KMS-11 (cell line): ENCODE measurements around the gene CSE1L.
"Not testable (repeated sequence)": the region's sequence is repeated elsewhere in the genome, so short reads cannot be mapped to it uniquely, and the experiment has no call there.

Source experiments
- H2AFZ ChIP-seq: fragments of 200-600 bp; sonication (generic); 2 replicates; pipeline ENCODE4 v1.6.1; 2016; ENCODE audit warnings: antibody characterized with exemption, mixed run types, low read depth
- H3K27ac ChIP-seq: fragments of 200-600 bp; sonication (generic); 2 replicates; pipeline ENCODE4 v1.6.1; 2016; ENCODE audit warnings: mild to moderate bottlenecking, mixed run types
- H3K27me3 ChIP-seq: fragments of 200-600 bp; sonication (generic); 2 replicates; pipeline ENCODE4 v1.6.1; 2017; ENCODE audit warnings: mild to moderate bottlenecking, low read depth, mixed run types, moderate library complexity; ENCODE audit not compliant: insufficient read depth
- H3K36me3 ChIP-seq: fragments of 200-600 bp; sonication (generic); 2 replicates; pipeline ENCODE4 v1.6.1; 2017; ENCODE audit warnings: mild to moderate bottlenecking, mixed run types; ENCODE audit not compliant: insufficient read depth
- H3K4me1 ChIP-seq: fragments of 200-600 bp; sonication (generic); 2 replicates; pipeline ENCODE4 v1.6.1; 2016; ENCODE audit warnings: mild to moderate bottlenecking, low read depth, mixed run types; ENCODE audit not compliant: poor library complexity, severe bottlenecking
- H3K4me2 ChIP-seq: fragments of 200-600 bp; sonication (generic); 2 replicates; pipeline ENCODE4 v1.7.0; 2016; ENCODE audit warnings: mild to moderate bottlenecking, mixed run types
- H3K4me3 ChIP-seq: fragments of 200-600 bp; sonication (generic); IDR thresholded peaks from 2 replicates; pipeline ENCODE4 v1.6.1; 2017; ENCODE audit warnings: low read depth, low read length, mixed read lengths; ENCODE audit not compliant: insufficient read depth
- H3K79me2 ChIP-seq: fragments of 200-600 bp; sonication (generic); 2 replicates; pipeline ENCODE4 v1.6.1; 2016; ENCODE audit warnings: low read depth, mixed run types; ENCODE audit not compliant: insufficient read depth
- H3K9ac ChIP-seq: fragments of 200-600 bp; sonication (generic); 2 replicates; pipeline ENCODE4 v1.6.1; 2016; ENCODE audit warnings: mild to moderate bottlenecking, mixed run types
- H4K20me1 ChIP-seq: fragments of 200-600 bp; sonication (generic); 2 replicates; pipeline ENCODE4 v1.6.1; 2016; ENCODE audit warnings: mild to moderate bottlenecking, mixed run types; ENCODE audit not compliant: insufficient read depth
- CTCF ChIP-seq: fragments of 200-600 bp; sonication (generic); conservative IDR thresholded peaks from 2 replicates; pipeline ENCODE4 v1.6.1; 2017; ENCODE audit warnings: low read depth, mild to moderate bottlenecking, antibody characterized with exemption, low read length, moderate library complexity, mixed read lengths

Gene CSE1L

GRCh38 chr20:49097159-49097558, 51.0 kb downstream of the CSE1L start:
- Histone ChIP-seq H3K36me3 (peaks cover 21% of the 10 kb centered on the region; the same call in 1 of the 2 replicates), H3K27ac (no peak overlapping the region), H3K27me3 (no peaks in the 10 kb centered on the region), H3K4me1 (peaks cover 15% of the 10 kb centered on the region), H3K4me3 (no peak overlapping the region), H4K20me1 (no peaks in the 10 kb centered on the region), H2AFZ (no peak overlapping the region), H3K9ac (no peak overlapping the region), H3K79me2 (peaks cover 5% of the 10 kb centered on the region; the same call in 1 of the 2 replicates), H3K4me2 (no peak overlapping the region)
- TF ChIP-seq CTCF = no peak

GRCh38 chr20:49098136-49098535, 52.0 kb downstream of the CSE1L start:
- H3K27me3 ChIP-seq = no peaks in the 10 kb centered on the region
- H3K4me3 ChIP-seq = no peak overlapping the region
- no peaks in the 10 kb centered on the region for H4K20me1 ChIP-seq
- H3K27ac ChIP-seq = no peak overlapping the region
- H3K4me1 ChIP-seq = peaks cover 15% of the 10 kb centered on the region
- no peak overlapping the region for H3K9ac ChIP-seq
- no peak overlapping the region for H3K4me2 ChIP-seq
- H3K36me3 ChIP-seq = peaks cover 27% of the 10 kb centered on the region; the same call in 1 of the 2 replicates
- no peak for TF ChIP-seq CTCF
- H3K79me2 ChIP-seq = peaks cover 5% of the 10 kb centered on the region; the same call in 1 of the 2 replicates
- H2AFZ ChIP-seq = no peak overlapping the region

GRCh38 chr20:49099011-49099410, 52.9 kb downstream of the CSE1L start:
- Histone ChIP-seq H3K4me2 (no peak overlapping the region), H3K4me1 (peaks cover 15% of the 10 kb centered on the region), H3K36me3 (peaks cover 27% of the 10 kb centered on the region; the same call in 1 of the 2 replicates), H4K20me1 (no peaks in the 10 kb centered on the region), H3K9ac (no peak overlapping the region), H3K79me2 (peaks cover 5% of the 10 kb centered on the region; the same call in 1 of the 2 replicates), H2AFZ (no peak overlapping the region), H3K27ac (no peak overlapping the region), H3K27me3 (no peaks in the 10 kb centered on the region), H3K4me3 (no peak overlapping the region)
- TF ChIP-seq CTCF = no peak

GRCh38 chr20:49100292-49100691, 54.2 kb downstream of the CSE1L start:
- not testable (repeated sequence) for H3K4me2 ChIP-seq, H3K4me3 ChIP-seq, H3K27ac ChIP-seq, H2AFZ ChIP-seq, H3K79me2 ChIP-seq, H3K27me3 ChIP-seq, H3K9ac ChIP-seq, H4K20me1 ChIP-seq
- Histone ChIP-seq H3K36me3 (peaks cover 27% of the 10 kb centered on the region; the same call in 1 of the 2 replicates), H3K4me1 (peaks cover 15% of the 10 kb centered on the region)

- TF ChIP-seq CTCF = no peak
- peaks cover 25% of the 10 kb centered on the region; the same call in 1 of the 2 replicates for H3K36me3 ChIP-seq
- H3K27ac ChIP-seq = no peak overlapping the region
- no peak overlapping the region for H3K4me2 ChIP-seq
- no peak overlapping the region for H3K9ac ChIP-seq
- no peaks in the 10 kb centered on the region for H3K27me3 ChIP-seq
- H3K4me3 ChIP-seq = no peak overlapping the region
- no peaks in the 10 kb centered on the region for H4K20me1 ChIP-seq
- peaks cover 5% of the 10 kb centered on the region; the same call in 1 of the 2 replicates for H3K79me2 ChIP-seq
- no peak overlapping the region for H2AFZ ChIP-seq
- peaks cover 15% of the 10 kb centered on the region for H3K4me1 ChIP-seq
Observed at GRCh38 chr20:49100972-49101371, 54.9 kb downstream of the CSE1L start.
